ENCODE results near the gene C19orf47.

GRCh38 chr19:40284251-40284500 is 64.0 kb downstream of the C19orf47 start:
- no peak for TF ChIP-seq CTCF (IDR thresholded peaks at IDR 0.05)
- no peak for TF ChIP-seq POLR2A (IDR thresholded peaks at IDR 0.05)
- no peak for TF ChIP-seq POLR2AphosphoS5 (IDR thresholded peaks at IDR 0.05)

Measured in suprapubic skin (tissue), 4 donors.